SK-N-DZ (cell line): ENCODE results near the gene MAB21L2.

Experiments used
- DNase-seq: peaks from one replicate; pipeline ENCODE4 v3.0.0-alpha.2; 2015; ENCODE audit warnings: low spot score

Gene MAB21L2

DNA sequence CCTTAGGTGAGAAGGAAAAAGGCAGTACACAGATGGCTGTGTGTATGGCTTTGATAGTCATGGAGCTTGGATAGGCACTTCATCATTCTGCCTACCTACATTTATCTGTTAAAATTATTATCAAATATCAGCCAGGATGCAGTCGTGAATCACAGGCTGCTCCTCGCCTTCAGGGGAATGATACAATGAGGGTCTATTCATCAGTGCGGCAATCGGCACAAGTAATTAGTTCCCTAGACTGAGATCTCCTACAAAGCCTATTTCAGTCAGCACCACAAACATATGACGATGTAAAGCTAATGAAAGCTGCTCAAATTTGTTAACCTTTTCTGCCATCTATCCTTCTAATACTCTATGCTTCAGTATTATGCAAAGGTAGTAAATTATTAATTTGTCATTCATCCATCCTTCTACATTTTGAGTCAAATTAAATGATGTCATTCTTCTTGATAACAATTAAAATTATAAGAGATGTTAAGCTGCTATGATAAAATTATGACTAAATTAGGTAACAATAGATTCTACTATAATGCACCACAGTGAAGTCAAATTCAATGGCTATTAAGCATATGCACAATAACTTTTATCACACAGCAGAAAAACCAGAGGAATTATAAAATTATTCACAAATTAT, 19.0 kb downstream of the MAB21L2 start:
- no peak for DNase-seq

DNA sequence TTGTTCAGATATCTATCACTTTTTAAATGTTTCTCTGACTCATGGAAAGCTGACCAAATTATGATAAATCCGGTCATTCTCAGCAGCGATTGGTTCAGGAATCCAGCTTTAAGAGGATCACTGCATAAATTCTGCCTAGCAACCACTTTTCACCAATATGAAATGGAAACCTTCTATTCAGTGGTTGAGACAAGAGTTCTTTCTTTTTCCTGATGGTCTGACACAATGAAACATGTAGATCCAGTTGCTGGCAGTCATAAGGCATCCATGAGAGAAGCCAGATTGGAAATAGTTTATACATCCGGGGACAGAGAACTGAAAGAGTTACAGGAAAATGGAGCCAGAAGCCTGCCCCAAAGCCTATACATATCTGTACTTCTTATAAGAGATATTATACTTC, 27.2 kb downstream of the MAB21L2 start:
- no peak for DNase-seq

DNA sequence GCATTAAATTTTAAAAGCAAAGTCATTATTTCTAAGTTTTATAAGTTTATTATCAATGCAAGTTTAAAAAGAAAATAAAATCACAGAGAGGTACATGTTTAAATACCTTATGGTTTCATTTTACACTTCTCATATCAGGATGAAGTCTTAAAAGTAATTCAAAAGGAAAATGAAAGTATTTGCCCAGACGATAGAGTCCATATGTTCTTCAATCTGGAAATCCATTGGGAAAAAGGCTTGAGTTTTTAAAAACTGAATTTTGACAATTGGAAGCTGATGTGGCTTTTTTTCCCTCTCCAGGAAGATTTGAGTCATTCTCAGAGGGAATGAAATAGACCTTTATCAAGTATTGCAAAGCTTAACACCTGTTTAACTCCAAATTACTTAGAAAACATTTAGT, 37.1 kb downstream of the MAB21L2 start:
- DNase-seq, result no peak

DNA sequence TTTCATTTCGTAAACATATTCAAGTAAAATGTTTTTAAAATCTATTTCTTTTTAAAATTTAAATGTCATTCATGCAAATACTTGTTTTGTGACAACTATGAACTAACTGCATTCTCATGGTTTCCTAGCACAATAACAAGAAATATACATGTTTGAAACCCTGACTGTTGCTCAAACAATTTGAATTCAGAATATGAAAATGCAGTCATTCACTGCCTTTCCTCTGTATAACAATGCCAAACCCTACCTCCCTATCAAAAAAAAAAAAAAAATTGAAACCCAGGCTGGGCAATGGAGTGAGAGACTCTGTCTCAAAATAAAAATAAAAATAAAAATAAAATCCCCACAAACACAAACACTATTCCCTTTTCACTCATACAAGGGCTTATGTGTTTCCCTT, 42.1 kb downstream of the MAB21L2 start:
- DNase-seq, result no peak

DNA sequence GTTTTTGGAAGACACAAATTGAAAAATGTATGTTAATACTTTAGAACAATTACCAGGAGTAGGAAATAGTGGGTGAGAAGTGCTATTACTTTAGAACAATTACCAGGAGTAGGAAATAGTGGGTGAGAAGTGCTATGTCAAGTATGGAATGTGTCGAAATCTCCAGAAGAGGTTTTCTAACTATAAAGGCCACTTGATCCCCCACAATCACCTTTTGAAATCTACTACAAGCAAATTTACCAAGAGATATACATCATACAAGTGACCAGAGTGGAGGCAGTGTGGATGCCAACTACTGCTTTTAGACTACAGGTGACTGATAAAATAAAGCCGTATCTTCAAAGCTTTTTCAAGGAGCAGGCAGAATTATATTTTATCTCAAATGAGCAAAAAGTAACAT, 43.1 kb downstream of the MAB21L2 start:
- no peak for DNase-seq

DNA sequence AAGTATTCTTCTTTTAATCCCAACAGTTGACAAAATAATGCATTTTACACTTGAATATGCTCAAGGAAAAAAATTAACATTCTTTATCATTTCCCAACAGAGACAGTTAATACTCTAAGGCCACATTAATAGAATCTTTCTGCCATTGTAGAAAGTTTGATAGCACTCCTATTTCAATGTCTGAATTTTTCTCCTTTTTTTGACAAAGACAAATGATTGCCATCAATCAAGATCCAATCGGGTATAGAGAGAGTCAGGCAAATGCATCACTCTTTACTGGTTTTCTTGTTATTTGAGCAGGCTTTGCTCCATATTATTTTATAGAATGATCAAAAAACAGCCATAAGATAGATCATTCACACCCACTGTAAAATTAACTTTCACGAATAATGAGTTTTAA, 46.1 kb downstream of the MAB21L2 start:
- no peak for DNase-seq

DNA sequence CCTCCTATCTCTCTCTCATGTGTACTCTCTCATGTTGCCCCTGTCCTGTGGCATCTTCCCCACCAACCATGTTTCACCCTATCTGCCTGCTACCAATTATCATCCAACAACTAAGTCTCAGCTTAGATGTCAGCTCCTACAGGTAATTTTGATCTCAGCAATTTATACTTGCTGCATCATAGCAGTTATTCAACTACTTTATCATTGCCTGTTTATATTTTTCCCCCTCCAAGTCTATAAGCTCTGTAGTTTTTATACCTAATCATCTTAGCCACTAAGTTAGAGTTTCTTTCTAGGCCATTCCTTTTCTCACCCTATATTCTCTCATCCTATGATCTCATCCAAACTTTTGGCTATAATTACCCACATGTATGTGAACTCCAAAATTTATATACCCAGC, 50.7 kb downstream of the MAB21L2 start:
- DNase-seq, result no peak
